Fibroblast of lung (primary cell): ENCODE data around the gene SORCS2. TPM values are rescaled to one million over a fixed set of nuclear protein-coding genes. Genes with fewer than 3 reads are reported as not detected.

Source experiments
- DNase-seq, 2 donors: peaks; one replicate each; pipeline versions ENCODE4 v3.0.0 to v3.0.0-alpha.2; 2010; ENCODE audit warnings: low read depth in 2 of 2
- H2AFZ ChIP-seq: 2 replicates; pipeline ENCODE4 v1.5.1; 2012; ENCODE audit warnings: low read length, control low read depth, inconsistent platforms
- H3K27ac ChIP-seq: 2 replicates; pipeline ENCODE4 v1.5.1; 2011; ENCODE audit warnings: low read length, control low read depth; ENCODE audit not compliant: insufficient read depth
- H3K27me3 ChIP-seq: 2 replicates; pipeline ENCODE4 v1.5.1; 2011; ENCODE audit warnings: mild to moderate bottlenecking, low read length; ENCODE audit not compliant: control insufficient read depth, insufficient read depth
- H3K36me3 ChIP-seq: 2 replicates; pipeline ENCODE4 v1.5.1; 2011; ENCODE audit warnings: low read length; ENCODE audit not compliant: control insufficient read depth, insufficient read depth
- H3K4me1 ChIP-seq: 2 replicates; pipeline ENCODE4 v1.5.1; 2011; ENCODE audit warnings: low read length; ENCODE audit not compliant: control insufficient read depth, insufficient read depth; ENCODE audit errors: extremely low read depth
- H3K4me2 ChIP-seq: 2 replicates; pipeline ENCODE4 v1.5.1; 2011; ENCODE audit warnings: low read length, control low read depth; ENCODE audit not compliant: insufficient read depth; ENCODE audit errors: extremely low read depth
- H3K4me3 ChIP-seq, 4 experiments: fragments of 200-600 bp in 1 of 4; sonication (generic) in 1 of 4; replicated peaks in 1 of 4; 2 replicates each; pipeline ENCODE4 v1.5.1; 2011 to 2016; ENCODE audit warnings: low read length in 4 of 4, low read depth in 3 of 4, mild to moderate bottlenecking in 3 of 4, control low read depth in 2 of 4, inconsistent platforms in 1 of 4, mixed read lengths in 1 of 4; ENCODE audit not compliant: insufficient read depth in 1 of 4; ENCODE audit errors: control extremely low read depth in 1 of 4
- H3K79me2 ChIP-seq: 2 replicates; pipeline ENCODE4 v1.5.1; 2012; ENCODE audit warnings: mild to moderate bottlenecking, low read length, inconsistent platforms; ENCODE audit not compliant: control insufficient read depth, insufficient read depth
- H3K9ac ChIP-seq: 2 replicates; pipeline ENCODE4 v1.5.1; 2011; ENCODE audit warnings: mild to moderate bottlenecking, low read length, control low read depth; ENCODE audit not compliant: insufficient read depth
- H3K9me3 ChIP-seq: 2 replicates; pipeline ENCODE4 v1.5.1; 2012; ENCODE audit warnings: low read depth, low read length; ENCODE audit not compliant: control insufficient read depth, insufficient read depth
- H4K20me1 ChIP-seq: 2 replicates; pipeline ENCODE4 v1.5.1; 2011; ENCODE audit warnings: low read length; ENCODE audit not compliant: control insufficient read depth, insufficient read depth; ENCODE audit errors: extremely low read depth
- CTCF ChIP-seq, 2 donors: IDR thresholded peaks in 1 of 2; conservative IDR thresholded peaks in 1 of 2; 1 replicate in 1 of 2; 2 replicates in 1 of 2; pipeline ENCODE4 v1.5.1; 2011 to 2012; ENCODE audit warnings: low read length in 2 of 2, control low read depth in 1 of 2, inconsistent platforms in 1 of 2, low read depth in 1 of 2, mild to moderate bottlenecking in 1 of 2
- EZH2 ChIP-seq: IDR thresholded peaks from 2 replicates; pipeline ENCODE4 v1.5.1; 2012; ENCODE audit warnings: low read length, control low read depth, mild to moderate bottlenecking; ENCODE audit errors: missing control alignments
- polyA plus RNA-seq, 2 donors: library from polyadenylated mRNA; depleted of rRNA in 1 of 2; stranded (reverse) in 1 of 2; unstranded in 1 of 2; fragments of >200 nt; gene quantifications; 2 replicates each; pipeline ENCODE4 v1.2.1, GENCODE V29; 2011 to 2012; ENCODE audit warnings: missing spikeins in 1 of 2
- total RNA-seq: library from RNA; depleted of rRNA; stranded (reverse); fragments of >200 nt; gene quantifications from 2 replicates; pipeline ENCODE4 v1.2.1, GENCODE V29; 2014

The SORCS2 gene
- total and polyA plus RNA-seq, 2 donors (not counting 1 experiment from before 2014, with no cell fraction given) = 0.17 to 0.41 TPM

GRCh38 chr4:7705062-7705461, 512.7 kb downstream of the SORCS2 start:
- DNase-seq = no peak
- H3K9ac ChIP-seq = no peak overlapping the region
- TF ChIP-seq CTCF (conservative IDR thresholded peaks at IDR 0.05 in 1 of 2, IDR thresholded peaks at IDR 0.05 in 1 of 2; ENCODE audit: low read depth in 1 of 2, low read length in 2 of 2) (no peak), EZH2 (no peak)
- H3K4me3 ChIP-seq = no peak overlapping the region
- no peak overlapping the region for H3K27ac ChIP-seq
- H3K27me3 ChIP-seq = no peaks in the 10 kb centered on the region
- no peaks in the 10 kb centered on the region for H3K9me3 ChIP-seq
- H3K4me1 ChIP-seq = no peaks in the 10 kb centered on the region
- H3K79me2 ChIP-seq = no peaks in the 10 kb centered on the region
- no peaks in the 10 kb centered on the region for H3K36me3 ChIP-seq
- no peak overlapping the region for H3K4me2 ChIP-seq
- H4K20me1 ChIP-seq = no peaks in the 10 kb centered on the region
- H2AFZ ChIP-seq = no peak overlapping the region

- Histone ChIP-seq H2AFZ (no peak overlapping the region), H3K9ac (no peak overlapping the region), H3K79me2 (no peaks in the 10 kb centered on the region), H3K4me2 (no peak overlapping the region), H3K36me3 (no peaks in the 10 kb centered on the region), H3K27me3 (no peaks in the 10 kb centered on the region), H3K4me3 (no peak overlapping the region), H3K4me1 (no peaks in the 10 kb centered on the region), H3K9me3 (no peaks in the 10 kb centered on the region), H3K27ac (no peak overlapping the region), H4K20me1 (no peaks in the 10 kb centered on the region)
- TF ChIP-seq CTCF (conservative IDR thresholded peaks at IDR 0.05 in 1 of 2, IDR thresholded peaks at IDR 0.05 in 1 of 2; ENCODE audit: low read depth in 1 of 2, low read length in 2 of 2) = no peak
- TF ChIP-seq EZH2 = no peak
- DNase-seq = no peak
These were observed 513.3 kb downstream of the SORCS2 start for GRCh38 chr4:7705593-7705992.

GRCh38 chr4:7708238-7708637, 515.9 kb downstream of the SORCS2 start:
- Histone ChIP-seq H3K36me3 (no peaks in the 10 kb centered on the region), H3K4me1 (no peaks in the 10 kb centered on the region), H3K27ac (no peak overlapping the region), H3K9ac (no peak overlapping the region), H3K79me2 (no peaks in the 10 kb centered on the region), H3K27me3 (no peaks in the 10 kb centered on the region), H3K9me3 (no peaks in the 10 kb centered on the region), H3K4me2 (no peak overlapping the region), H4K20me1 (no peaks in the 10 kb centered on the region), H2AFZ (no peak overlapping the region), H3K4me3 (no peak overlapping the region)
- TF ChIP-seq EZH2 (no peak), CTCF (conservative IDR thresholded peaks at IDR 0.05 in 1 of 2, IDR thresholded peaks at IDR 0.05 in 1 of 2; ENCODE audit: low read depth in 1 of 2, low read length in 2 of 2) (no peak)
- DNase-seq = no peak
